Measurements from ENCODE around the gene SLC11A1.

- TF ChIP-seq POLR2AphosphoS5 (IDR thresholded peaks at IDR 0.05) (no peak), EP300 (IDR thresholded peaks at IDR 0.05) (no peak)
These were observed 47.5 kb upstream of the SLC11A1 start for GRCh38 chr2:218334531-218334930.
